ENCODE results near the gene BUD13.

Gene BUD13

DNA sequence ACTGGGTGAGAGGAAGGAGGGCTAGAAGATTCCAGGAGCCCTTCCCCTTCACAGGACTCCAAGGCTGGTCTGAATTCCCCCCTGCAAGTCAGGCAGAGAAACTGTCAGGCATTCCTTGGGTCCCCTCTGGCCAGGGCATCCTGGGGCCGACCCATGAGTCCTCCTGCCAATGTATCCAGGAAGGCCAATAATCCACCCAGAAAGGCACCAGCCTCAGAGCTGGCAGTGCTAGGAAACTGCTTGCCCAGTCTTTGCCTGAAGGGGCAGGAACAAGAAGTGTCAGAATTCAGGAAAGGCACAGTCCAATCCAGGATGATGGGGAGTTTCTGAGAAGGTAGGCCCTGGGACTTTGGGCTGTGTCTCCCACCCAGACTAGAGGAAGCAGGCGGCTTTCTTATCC lies 41.0 kb downstream of the BUD13 start:
- no peaks in the 10 kb centered on the region for H3K27me3 ChIP-seq (ENCODE audit: control insufficient read depth, insufficient read depth, low read length)
- no peak for DNase-seq (ENCODE audit: low read depth, low spot score)
- no peak overlapping the region for H3K27ac ChIP-seq (ENCODE audit: low read length)
- no peak overlapping the region for H3K4me3 ChIP-seq (ENCODE audit: low read length)
- no CpG with 5 or more reads among the region's 2 CpGs for WGBS (ENCODE audit: insufficient coverage, insufficient read length)
- H3K9me3 ChIP-seq (ENCODE audit: control insufficient read depth, insufficient read depth, low read length), result no peaks in the 10 kb centered on the region
- no peaks in the 10 kb centered on the region for H3K36me3 ChIP-seq (ENCODE audit: control insufficient read depth, insufficient read depth, low read length)
- peaks cover 6% of the 10 kb centered on the region; the same call in 1 of the 2 replicates for H3K4me1 ChIP-seq (ENCODE audit: control insufficient read depth, insufficient read depth, low read length)

DNA sequence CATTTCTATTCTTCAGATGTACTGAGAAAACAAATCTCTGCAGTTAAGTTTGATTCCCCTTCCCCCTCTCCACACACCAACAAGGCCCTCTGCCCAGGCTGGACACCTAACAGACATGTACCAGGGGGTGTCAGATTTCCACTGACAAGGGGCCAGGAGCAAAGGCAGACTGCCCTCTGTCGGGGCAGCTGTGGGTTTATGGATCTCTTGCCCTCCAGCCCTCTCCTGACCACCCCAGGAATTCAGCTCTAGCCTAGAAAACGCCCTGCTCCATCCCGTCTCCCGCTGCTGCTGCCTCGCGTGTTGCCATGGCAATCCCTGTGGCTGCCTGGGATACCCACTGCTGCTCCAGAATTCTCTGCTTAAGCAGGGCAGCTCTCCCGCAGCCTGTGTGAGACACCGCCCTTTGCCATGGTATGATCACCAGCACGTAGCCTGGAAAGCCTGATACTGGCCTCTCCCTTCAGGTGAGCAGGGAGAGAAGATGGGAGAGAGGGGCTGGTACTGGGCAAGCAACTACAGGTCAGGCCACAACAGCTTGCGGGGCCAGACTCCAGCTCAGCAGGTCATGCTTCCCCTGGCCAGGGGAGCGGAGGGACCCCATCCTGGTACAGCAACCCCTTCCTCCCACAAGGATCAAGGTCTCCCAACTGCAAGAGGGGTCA lies 41.6 kb downstream of the BUD13 start:
- no peaks in the 10 kb centered on the region for H3K27me3 ChIP-seq (ENCODE audit: control insufficient read depth, insufficient read depth, low read length)
- no CpG with 5 or more reads among the region's 11 CpGs for WGBS (ENCODE audit: insufficient coverage, insufficient read length)
- H3K4me1 ChIP-seq (ENCODE audit: control insufficient read depth, insufficient read depth, low read length), result peaks cover 6% of the 10 kb centered on the region; the same call in 1 of the 2 replicates
- no peak for DNase-seq (ENCODE audit: low read depth, low spot score)
- H3K36me3 ChIP-seq (ENCODE audit: control insufficient read depth, insufficient read depth, low read length), result no peaks in the 10 kb centered on the region
- no peak overlapping the region for H3K27ac ChIP-seq (ENCODE audit: low read length)
- H3K4me3 ChIP-seq (ENCODE audit: low read length), result no peak overlapping the region
- H3K9me3 ChIP-seq (ENCODE audit: control insufficient read depth, insufficient read depth, low read length), result no peaks in the 10 kb centered on the region

DNA sequence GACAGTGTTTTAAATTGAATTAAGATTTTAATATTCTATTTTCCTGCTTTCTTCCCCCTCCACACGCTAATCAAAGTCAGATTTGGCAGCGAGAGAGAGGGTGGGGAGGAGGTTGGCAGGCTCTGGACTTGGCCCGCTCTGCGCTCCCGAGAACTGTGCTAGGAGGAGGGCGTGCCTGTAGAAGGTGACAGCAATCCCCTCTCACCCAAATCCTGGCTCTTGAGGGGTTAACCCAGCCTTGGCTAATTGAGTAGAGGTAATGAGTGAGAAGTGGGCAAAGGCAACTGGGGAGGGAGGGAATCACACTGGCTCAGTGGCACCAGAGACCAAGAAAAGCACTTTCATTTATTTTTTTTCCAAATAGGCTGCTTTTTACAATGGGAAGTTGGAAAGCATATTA lies 42.2 kb downstream of the BUD13 start:
- no peaks in the 10 kb centered on the region for H3K27me3 ChIP-seq (ENCODE audit: control insufficient read depth, insufficient read depth, low read length)
- DNase-seq (ENCODE audit: low read depth, low spot score), result no peak
- no peaks in the 10 kb centered on the region for H3K36me3 ChIP-seq (ENCODE audit: control insufficient read depth, insufficient read depth, low read length)
- peaks cover 9% of the 10 kb centered on the region for H3K4me1 ChIP-seq (ENCODE audit: control insufficient read depth, insufficient read depth, low read length)
- H3K4me3 ChIP-seq (ENCODE audit: low read length), result no peak overlapping the region
- WGBS (ENCODE audit: insufficient coverage, insufficient read length), result no CpG with 5 or more reads among the region's 6 CpGs
- H3K9me3 ChIP-seq (ENCODE audit: control insufficient read depth, insufficient read depth, low read length), result no peaks in the 10 kb centered on the region
- H3K27ac ChIP-seq (ENCODE audit: low read length), result no peak overlapping the region

DNA sequence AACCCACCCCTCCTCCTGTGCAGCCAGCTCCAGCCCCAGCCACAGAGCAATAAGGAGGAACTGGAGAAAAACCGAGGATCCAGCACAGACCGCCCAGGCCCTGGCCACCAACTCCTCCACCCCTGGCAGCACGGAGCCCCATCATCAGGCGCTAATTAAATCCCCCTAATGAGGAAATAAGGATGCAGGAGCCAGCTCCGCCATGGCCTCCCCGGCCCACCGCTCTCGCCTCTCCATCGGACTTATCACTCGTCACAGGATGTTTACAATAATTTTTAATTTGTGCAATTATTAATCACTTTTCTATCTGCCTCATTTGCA lies 42.6 kb downstream of the BUD13 start:
- Histone ChIP-seq H3K36me3 (ENCODE audit: control insufficient read depth, insufficient read depth, low read length) (no peaks in the 10 kb centered on the region), H3K4me3 (ENCODE audit: low read length) (no peak overlapping the region), H3K27ac (ENCODE audit: low read length) (no peak overlapping the region), H3K27me3 (ENCODE audit: control insufficient read depth, insufficient read depth, low read length) (no peaks in the 10 kb centered on the region), H3K9me3 (ENCODE audit: control insufficient read depth, insufficient read depth, low read length) (no peaks in the 10 kb centered on the region), H3K4me1 (ENCODE audit: control insufficient read depth, insufficient read depth, low read length) (peaks cover 9% of the 10 kb centered on the region)
- no CpG with 5 or more reads among the region's 10 CpGs for WGBS (ENCODE audit: insufficient coverage, insufficient read length)
- DNase-seq (ENCODE audit: low read depth, low spot score), result no peak

DNA sequence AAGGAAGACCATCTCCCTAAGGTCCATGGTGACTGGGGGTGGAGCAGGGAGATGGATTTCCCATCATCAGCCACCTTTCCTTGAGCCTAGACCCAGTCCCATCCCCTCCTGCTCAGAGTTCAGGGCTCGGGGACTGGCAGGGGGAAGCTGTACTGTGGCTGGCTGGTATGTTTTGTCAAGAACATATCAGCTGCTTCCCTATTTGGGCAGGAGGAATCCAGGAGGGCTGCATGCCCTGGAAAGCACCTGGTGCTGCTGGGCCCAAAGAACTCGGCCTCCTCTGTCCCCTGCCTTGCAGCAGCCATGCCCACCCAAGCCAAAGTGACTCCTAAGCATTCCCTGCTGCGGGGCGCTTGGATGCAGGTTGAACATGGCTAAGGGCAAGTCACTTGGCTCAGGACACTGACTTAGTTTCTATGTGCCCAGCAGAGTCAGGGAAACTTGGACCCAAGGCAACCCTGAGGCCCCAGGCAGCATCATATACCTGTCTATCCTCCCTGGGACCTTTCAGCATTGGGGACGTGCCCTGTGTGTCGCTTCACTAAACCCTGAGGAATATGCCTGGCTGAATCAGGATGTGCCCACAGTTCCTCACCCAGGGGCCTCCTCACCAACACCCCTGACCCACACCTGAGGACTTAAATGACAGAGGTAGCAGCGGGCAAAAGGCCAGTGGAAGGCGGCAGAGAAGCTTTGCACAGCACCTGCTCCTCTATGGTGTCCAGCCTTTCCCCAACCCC lies 43.1 kb downstream of the BUD13 start:
- peaks cover 9% of the 10 kb centered on the region for H3K4me1 ChIP-seq (ENCODE audit: control insufficient read depth, insufficient read depth, low read length)
- WGBS (ENCODE audit: insufficient coverage, insufficient read length), result no CpG with 5 or more reads among the region's 8 CpGs
- H3K4me3 ChIP-seq (ENCODE audit: low read length), result no peak overlapping the region
- H3K9me3 ChIP-seq (ENCODE audit: control insufficient read depth, insufficient read depth, low read length), result no peaks in the 10 kb centered on the region
- H3K36me3 ChIP-seq (ENCODE audit: control insufficient read depth, insufficient read depth, low read length), result no peaks in the 10 kb centered on the region
- no peak overlapping the region for H3K27ac ChIP-seq (ENCODE audit: low read length)
- H3K27me3 ChIP-seq (ENCODE audit: control insufficient read depth, insufficient read depth, low read length), result no peaks in the 10 kb centered on the region
- no peak for DNase-seq (ENCODE audit: low read depth, low spot score)

DNA sequence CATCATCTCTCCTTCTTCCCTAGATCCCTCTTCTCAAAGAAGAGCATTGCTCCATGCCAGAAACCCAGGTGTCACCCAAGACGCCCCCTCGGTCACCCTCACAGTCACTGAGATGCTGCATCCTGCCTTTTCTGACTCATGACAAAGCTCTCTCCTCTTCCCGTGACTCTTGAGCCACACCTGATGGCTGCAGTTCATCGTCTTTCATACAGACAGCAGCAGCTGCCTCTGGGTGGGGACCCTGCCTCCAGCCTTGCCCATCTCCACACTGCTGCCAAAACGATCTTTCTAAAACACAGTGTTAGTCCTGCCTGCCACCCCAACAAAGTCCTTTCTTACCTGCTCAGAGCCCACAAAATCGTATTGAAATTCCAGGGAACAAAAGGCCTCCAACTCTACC lies 44.8 kb downstream of the BUD13 start:
- Histone ChIP-seq H3K27me3 (ENCODE audit: control insufficient read depth, insufficient read depth, low read length) (no peaks in the 10 kb centered on the region), H3K27ac (ENCODE audit: low read length) (no peak overlapping the region), H3K36me3 (ENCODE audit: control insufficient read depth, insufficient read depth, low read length) (no peaks in the 10 kb centered on the region), H3K4me3 (ENCODE audit: low read length) (no peak overlapping the region), H3K4me1 (ENCODE audit: control insufficient read depth, insufficient read depth, low read length) (peaks cover 9% of the 10 kb centered on the region), H3K9me3 (ENCODE audit: control insufficient read depth, insufficient read depth, low read length) (no peaks in the 10 kb centered on the region)
- no peak for DNase-seq (ENCODE audit: low read depth, low spot score)
- no CpG with 5 or more reads among the region's 6 CpGs for WGBS (ENCODE audit: insufficient coverage, insufficient read length)

DNA sequence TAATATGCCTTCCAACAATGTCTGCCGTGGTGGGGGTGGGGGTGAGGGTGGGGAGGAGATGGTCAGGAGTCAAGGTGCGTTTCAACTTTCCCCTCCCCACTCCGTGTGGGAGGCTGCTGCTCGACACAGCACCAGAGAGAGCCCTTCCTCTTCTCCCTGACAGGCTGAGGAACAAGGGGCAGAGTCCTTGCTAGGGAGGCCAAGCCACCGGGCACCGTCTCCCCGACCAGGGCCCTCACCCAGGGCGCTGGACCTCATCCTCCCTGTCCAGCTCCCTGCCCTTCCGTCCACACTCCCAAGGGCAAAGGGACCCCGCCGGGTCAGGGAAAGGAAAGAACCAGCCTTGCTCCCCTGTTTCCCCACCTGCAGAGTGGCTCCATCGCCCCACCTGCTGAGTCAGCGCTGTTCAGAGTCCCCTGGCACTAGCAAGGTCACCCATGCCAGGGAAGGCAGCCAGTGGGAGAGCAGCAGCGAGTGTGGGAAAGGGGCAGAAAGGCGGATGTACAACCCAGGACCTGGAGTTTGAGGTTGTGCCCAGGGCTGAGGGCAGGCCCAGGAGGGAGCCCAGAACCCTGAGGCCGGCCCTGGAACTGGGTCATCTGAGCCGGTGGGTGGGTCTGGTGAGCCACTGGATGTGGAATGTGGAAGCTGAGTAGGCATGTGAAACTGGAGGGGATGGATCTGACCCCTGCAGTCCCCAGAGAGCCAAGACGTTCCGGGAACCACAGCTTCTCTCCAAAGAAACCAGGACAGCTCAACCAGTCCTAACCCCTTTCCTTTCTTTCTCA lies 47.2 kb downstream of the BUD13 start:
- no CpG with 5 or more reads among the region's 19 CpGs for WGBS (ENCODE audit: insufficient coverage, insufficient read length)
- H3K27me3 ChIP-seq (ENCODE audit: control insufficient read depth, insufficient read depth, low read length), result no peaks in the 10 kb centered on the region
- no peak for DNase-seq (ENCODE audit: low read depth, low spot score)
- no peaks in the 10 kb centered on the region for H3K36me3 ChIP-seq (ENCODE audit: control insufficient read depth, insufficient read depth, low read length)
- H3K27ac ChIP-seq (ENCODE audit: low read length), result no peak overlapping the region
- no peak overlapping the region; the same call in 1 of the 2 replicates for H3K4me3 ChIP-seq (ENCODE audit: low read length)
- peaks cover 5% of the 10 kb centered on the region for H3K4me1 ChIP-seq (ENCODE audit: control insufficient read depth, insufficient read depth, low read length)
- H3K9me3 ChIP-seq (ENCODE audit: control insufficient read depth, insufficient read depth, low read length), result no peaks in the 10 kb centered on the region

DNA sequence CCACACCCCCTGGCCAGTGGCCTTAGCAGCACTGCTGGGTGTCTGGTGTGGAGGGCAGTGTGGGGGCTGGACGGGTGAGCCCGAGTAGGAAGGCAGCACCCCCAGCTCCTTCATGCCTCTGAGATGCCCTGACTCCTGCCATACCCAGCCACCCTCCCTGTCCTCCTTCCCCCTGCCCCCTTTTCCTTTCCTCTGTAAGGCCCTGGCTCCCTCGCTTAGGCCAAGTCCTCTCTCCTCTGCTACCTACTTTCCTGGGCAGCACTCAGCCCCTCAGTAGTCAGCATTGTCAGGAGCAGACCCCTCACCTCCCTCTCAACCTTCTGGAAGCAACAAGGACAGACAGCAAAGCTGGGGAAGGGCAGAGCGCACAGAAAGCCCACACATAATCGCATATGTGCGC lies 48.0 kb downstream of the BUD13 start:
- Histone ChIP-seq H3K9me3 (ENCODE audit: control insufficient read depth, insufficient read depth, low read length) (no peaks in the 10 kb centered on the region), H3K4me3 (ENCODE audit: low read length) (no peak overlapping the region), H3K27me3 (ENCODE audit: control insufficient read depth, insufficient read depth, low read length) (no peaks in the 10 kb centered on the region), H3K27ac (ENCODE audit: low read length) (no peak overlapping the region), H3K36me3 (ENCODE audit: control insufficient read depth, insufficient read depth, low read length) (no peaks in the 10 kb centered on the region), H3K4me1 (ENCODE audit: control insufficient read depth, insufficient read depth, low read length) (peaks cover 3% of the 10 kb centered on the region)
- no peak for DNase-seq (ENCODE audit: low read depth, low spot score)
- no CpG with 5 or more reads among the region's 6 CpGs for WGBS (ENCODE audit: insufficient coverage, insufficient read length)

DNA sequence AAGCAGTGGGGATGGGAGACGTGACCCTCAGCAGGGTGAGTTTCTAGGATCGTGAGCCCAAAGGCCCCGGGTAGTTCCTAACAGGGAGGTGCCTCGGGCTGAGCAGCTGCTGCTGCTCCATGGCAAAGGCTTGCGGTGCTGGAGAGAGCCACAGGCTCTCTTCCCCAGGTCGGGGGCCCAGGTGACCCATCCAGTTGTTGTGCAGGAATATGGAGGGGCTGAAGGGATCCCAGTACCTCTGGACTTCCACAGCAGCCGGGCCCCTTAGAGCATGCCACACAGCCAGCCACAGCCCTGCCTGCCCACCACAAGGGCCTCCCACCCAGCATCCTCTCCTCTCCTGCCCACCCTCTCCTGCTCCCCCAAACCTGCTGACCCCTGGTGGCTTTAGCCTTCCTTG lies 49.3 kb downstream of the BUD13 start:
- Histone ChIP-seq H3K4me1 (ENCODE audit: control insufficient read depth, insufficient read depth, low read length) (peaks cover 3% of the 10 kb centered on the region), H3K27me3 (ENCODE audit: control insufficient read depth, insufficient read depth, low read length) (no peaks in the 10 kb centered on the region), H3K4me3 (ENCODE audit: low read length) (no peak overlapping the region), H3K27ac (ENCODE audit: low read length) (no peak overlapping the region), H3K9me3 (ENCODE audit: control insufficient read depth, insufficient read depth, low read length) (no peaks in the 10 kb centered on the region), H3K36me3 (ENCODE audit: control insufficient read depth, insufficient read depth, low read length) (no peaks in the 10 kb centered on the region)
- DNase-seq (ENCODE audit: low read depth, low spot score), result no peak
- no CpG with 5 or more reads among the region's 7 CpGs for WGBS (ENCODE audit: insufficient coverage, insufficient read length)

DNA sequence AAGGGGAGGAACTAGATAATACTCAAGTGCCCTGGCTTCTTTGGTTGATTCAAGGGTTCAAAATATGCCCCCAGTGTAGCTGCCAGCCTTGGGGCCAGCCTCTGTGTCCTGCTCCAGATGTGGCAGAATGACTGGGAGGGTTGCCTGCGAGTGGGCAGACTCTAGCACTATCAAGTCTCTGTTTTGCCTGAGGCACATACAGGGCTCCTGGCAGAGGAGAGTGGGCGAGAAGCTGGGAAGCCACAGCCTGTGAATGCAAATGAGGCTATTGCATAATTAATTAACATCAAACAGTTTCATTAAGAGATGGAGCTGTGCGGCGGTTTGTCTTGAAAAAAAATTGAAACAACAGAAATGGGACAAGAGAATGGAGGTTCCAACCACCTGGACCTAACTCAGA lies 50.8 kb downstream of the BUD13 start:
- no peaks in the 10 kb centered on the region for H3K36me3 ChIP-seq (ENCODE audit: control insufficient read depth, insufficient read depth, low read length)
- peaks cover 3% of the 10 kb centered on the region for H3K4me1 ChIP-seq (ENCODE audit: control insufficient read depth, insufficient read depth, low read length)
- no peak overlapping the region for H3K27ac ChIP-seq (ENCODE audit: low read length)
- H3K9me3 ChIP-seq (ENCODE audit: control insufficient read depth, insufficient read depth, low read length), result no peaks in the 10 kb centered on the region
- DNase-seq (ENCODE audit: low read depth, low spot score), result no peak
- H3K4me3 ChIP-seq (ENCODE audit: low read length), result no peak overlapping the region
- WGBS (ENCODE audit: insufficient coverage, insufficient read length), result no CpG with 5 or more reads among the region's 4 CpGs
- no peaks in the 10 kb centered on the region for H3K27me3 ChIP-seq (ENCODE audit: control insufficient read depth, insufficient read depth, low read length)
